ENCODE results near the gene PKN3. TPM values are rescaled to one million over a fixed set of nuclear protein-coding genes. Genes with fewer than 3 reads are reported as not detected.

Gene PKN3
- total RNA-seq, 1 donor from 2014 or later = 16.5 TPM

DNA sequence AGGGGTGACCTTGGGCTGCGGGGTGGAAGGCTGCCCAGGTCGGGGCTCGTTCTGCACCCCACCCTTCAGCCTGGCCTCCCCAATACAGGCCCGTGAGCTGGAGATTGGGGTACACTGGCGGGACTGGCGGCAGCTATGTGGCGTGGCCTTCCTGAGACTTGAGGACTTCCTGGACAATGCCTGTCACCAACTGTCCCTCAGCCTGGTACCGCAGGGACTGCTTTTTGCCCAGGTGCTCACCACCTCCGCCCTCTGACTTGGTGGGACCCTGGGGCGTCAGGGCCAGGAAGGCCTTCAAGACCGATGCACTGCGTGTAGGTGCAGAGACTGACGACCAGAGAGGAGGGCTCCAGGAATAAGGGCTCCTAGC lies 11.1 kb downstream of the PKN3 start:
- DNase-seq (ENCODE audit: low read depth) = no peak
- no peak overlapping the region for H3K4me3 ChIP-seq (ENCODE audit: low read depth, low read length)
- TF ChIP-seq, protein P1, sequence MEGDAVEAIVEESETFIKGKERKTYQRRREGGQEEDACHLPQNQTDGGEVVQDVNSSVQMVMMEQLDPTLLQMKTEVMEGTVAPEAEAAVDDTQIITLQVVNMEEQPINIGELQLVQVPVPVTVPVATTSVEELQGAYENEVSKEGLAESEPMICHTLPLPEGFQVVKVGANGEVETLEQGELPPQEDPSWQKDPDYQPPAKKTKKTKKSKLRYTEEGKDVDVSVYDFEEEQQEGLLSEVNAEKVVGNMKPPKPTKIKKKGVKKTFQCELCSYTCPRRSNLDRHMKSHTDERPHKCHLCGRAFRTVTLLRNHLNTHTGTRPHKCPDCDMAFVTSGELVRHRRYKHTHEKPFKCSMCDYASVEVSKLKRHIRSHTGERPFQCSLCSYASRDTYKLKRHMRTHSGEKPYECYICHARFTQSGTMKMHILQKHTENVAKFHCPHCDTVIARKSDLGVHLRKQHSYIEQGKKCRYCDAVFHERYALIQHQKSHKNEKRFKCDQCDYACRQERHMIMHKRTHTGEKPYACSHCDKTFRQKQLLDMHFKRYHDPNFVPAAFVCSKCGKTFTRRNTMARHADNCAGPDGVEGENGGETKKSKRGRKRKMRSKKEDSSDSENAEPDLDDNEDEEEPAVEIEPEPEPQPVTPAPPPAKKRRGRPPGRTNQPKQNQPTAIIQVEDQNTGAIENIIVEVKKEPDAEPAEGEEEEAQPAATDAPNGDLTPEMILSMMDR (conservative IDR thresholded peaks at IDR 0.05; ENCODE audit: low read depth, low read length) = no peak

DNA sequence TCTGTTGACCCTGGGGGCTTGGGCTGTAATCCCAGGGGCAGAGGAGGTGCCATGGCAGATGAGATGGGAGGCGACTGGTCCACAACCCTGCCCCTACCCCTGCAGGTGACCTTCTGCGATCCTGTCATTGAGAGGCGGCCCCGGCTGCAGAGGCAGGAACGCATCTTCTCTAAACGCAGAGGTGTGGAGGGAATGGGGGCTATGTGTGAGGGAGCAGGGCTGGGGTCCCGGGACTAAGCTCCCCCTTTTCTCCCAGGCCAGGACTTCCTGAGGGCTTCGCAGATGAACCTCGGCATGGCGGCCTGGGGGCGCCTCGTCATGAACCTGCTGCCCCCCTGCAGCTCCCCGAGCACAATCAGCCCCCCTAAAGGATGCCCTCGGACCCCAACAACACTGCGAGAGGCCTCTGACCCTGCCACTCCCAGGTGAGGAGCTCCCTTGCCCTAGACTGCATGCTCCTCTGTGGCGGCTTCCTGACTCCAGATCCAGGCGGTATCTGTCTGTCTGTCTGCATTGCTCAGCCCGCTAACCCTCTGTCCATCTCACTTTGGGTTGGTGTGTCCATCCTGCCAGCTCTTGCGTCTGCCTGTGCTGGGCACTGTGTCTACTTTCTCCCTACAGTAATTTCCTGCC lies 11.8 kb downstream of the PKN3 start:
- TF ChIP-seq, protein P1 (conservative IDR thresholded peaks at IDR 0.05; ENCODE audit: low read depth, low read length) = no peak
- H3K4me3 ChIP-seq (ENCODE audit: low read depth, low read length) = no peak overlapping the region
- no peak for DNase-seq (ENCODE audit: low read depth)

GRCh38 chr9:128714586-128715435 lies 12.5 kb downstream of the PKN3 start:
- TF ChIP-seq, protein P1 (conservative IDR thresholded peaks at IDR 0.05; ENCODE audit: low read depth, low read length) = no peak
- DNase-seq (ENCODE audit: low read depth) = no peak
- H3K4me3 ChIP-seq (ENCODE audit: low read depth, low read length) = no peak overlapping the region

GRCh38 chr9:128715436-128715750 lies 13.1 kb downstream of the PKN3 start:
- no peak overlapping the region for H3K4me3 ChIP-seq (ENCODE audit: low read depth, low read length)
- no peak for DNase-seq (ENCODE audit: low read depth)
- TF ChIP-seq, protein P1 (conservative IDR thresholded peaks at IDR 0.05; ENCODE audit: low read depth, low read length) = no peak

- H3K4me3 ChIP-seq (ENCODE audit: low read depth, low read length) = no peak overlapping the region
- no peak for DNase-seq (ENCODE audit: low read depth)
- TF ChIP-seq, protein P1 (conservative IDR thresholded peaks at IDR 0.05; ENCODE audit: low read depth, low read length) = no peak
These were observed 14.4 kb downstream of the PKN3 start for GRCh38 chr9:128716581-128717254.

- TF ChIP-seq, protein P1 (conservative IDR thresholded peaks at IDR 0.05; ENCODE audit: low read depth, low read length) = no peak
- DNase-seq (ENCODE audit: low read depth) = no peak
- no peak overlapping the region for H3K4me3 ChIP-seq (ENCODE audit: low read depth, low read length)
These were observed 15.7 kb downstream of the PKN3 start for GRCh38 chr9:128718047-128718446.

Data from epithelial cell of proximal tubule (primary cell).